K562 (cell line): ENCODE results near the gene TMEM81. TPM values are rescaled to one million over a fixed set of nuclear protein-coding genes. Genes with fewer than 3 reads are reported as not detected.

ENCODE experiments used
- ATAC-seq: fragments of 200-7000 bp; cut with Tn5 transposase; 3 replicates; pipeline ENCODE4 v1.9.1; 2020; ENCODE audit warnings: moderate library complexity
- BruUV-seq: library from RNA; stranded (reverse); fragments of 400-500 nt; replicated peaks from 2 replicates; lab custom pipeline; 2021; lab: Mats Ljungman, UMichigan
- CTCF ChIA-PET: fragments of 300-600 bp; formaldehyde crosslinking; extraction: SDS; loops from one replicate; lab custom pipeline; 2021; ENCODE audit warnings: low intra/inter-chr PET ratio; lab: Yijun Ruan, JAX
- POLR2A ChIA-PET: fragments of 300-600, 350-650 bp; sonication (Branson Sonifier 250); formaldehyde crosslinking; extraction: SDS; loops from one replicate; lab custom pipeline; 2021; ENCODE audit warnings: antibody characterized with exemption, inconsistent platforms; lab: Yijun Ruan, JAX
- DNase-seq, 4 experiments: peaks; one replicate each; pipeline versions ENCODE4 v3.0.0 to v3.0.0-alpha.2; 2011 to 2018; ENCODE audit warnings: low spot score in 3 of 4, mixed read lengths in 3 of 4; ENCODE audit errors: extremely low read depth in 1 of 4
- FAIRE-seq: peaks from 2 replicates; lab custom pipeline; 2011; peaks lifted over from hg19 to GRCh38; lab: Jason Lieb, UNC
- H2AFZ ChIP-seq: 2 replicates; pipeline ENCODE4 v1.6.0; 2011; ENCODE audit warnings: low read depth, low read length, control low read depth, inconsistent platforms
- H3K27ac ChIP-seq: fragments of 200-600 bp; 3 replicates; pipeline ENCODE4 v1.8.0; 2011; ENCODE audit warnings: low read depth, mild to moderate bottlenecking, control low read depth, inconsistent platforms, low read length, moderate library complexity, mixed read lengths; ENCODE audit errors: extremely low read depth
- H3K27me3 ChIP-seq, 2 experiments: fragments of 300-600 bp in 1 of 2; 2 replicates in 1 of 2; 3 replicates in 1 of 2; pipeline versions ENCODE4 v1.6.0 to v1.8.0; 2011; ENCODE audit warnings: inconsistent platforms in 2 of 2, low read length in 2 of 2, mild to moderate bottlenecking in 1 of 2, mixed read lengths in 1 of 2, moderate library complexity in 1 of 2; ENCODE audit not compliant: control insufficient read depth in 2 of 2, insufficient read depth in 2 of 2
- H3K36me3 ChIP-seq: fragments of 300-600 bp; 3 replicates; pipeline ENCODE4 v1.8.0; 2011; ENCODE audit warnings: mild to moderate bottlenecking, low read length, inconsistent platforms; ENCODE audit not compliant: control insufficient read depth, insufficient read depth
- H3K4me1 ChIP-seq, 2 experiments: fragments of 200-600 bp in 1 of 2; replicated peaks in 1 of 2; 2 replicates in 1 of 2; 3 replicates in 1 of 2; pipeline versions ENCODE4 v1.5.1 to v1.8.0; 2011; ENCODE audit warnings: inconsistent platforms in 2 of 2, low read length in 2 of 2, mild to moderate bottlenecking in 1 of 2, mixed read lengths in 1 of 2, moderate library complexity in 1 of 2; ENCODE audit not compliant: control insufficient read depth in 2 of 2, insufficient read depth in 2 of 2
- H3K4me2 ChIP-seq: 2 replicates; pipeline ENCODE4 v1.6.1; 2011; ENCODE audit warnings: low read length, control low read depth, inconsistent platforms, mixed read lengths; ENCODE audit not compliant: insufficient read depth
- H3K4me3 ChIP-seq: fragments of 200-600 bp; sonication (generic), shearing (Covaris generic); 2 replicates; pipeline ENCODE4 v1.5.1; 2016; ENCODE audit warnings: control low read depth, inconsistent platforms
- H3K79me2 ChIP-seq: fragments of 200-600 bp; 3 replicates; pipeline ENCODE4 v1.8.0; 2011; ENCODE audit warnings: low read length, inconsistent platforms; ENCODE audit not compliant: control insufficient read depth, insufficient read depth
- H3K9ac ChIP-seq, 2 experiments: 2 replicates each; pipeline versions ENCODE4 v1.6.0 to v1.6.1; 2011; ENCODE audit warnings: low read depth in 2 of 2, low read length in 2 of 2, control low read depth in 1 of 2, inconsistent platforms in 1 of 2, mild to moderate bottlenecking in 1 of 2, mixed read lengths in 1 of 2; ENCODE audit not compliant: insufficient read depth in 1 of 2
- H3K9me1 ChIP-seq: one replicate; pipeline ENCODE4 v1.6.0; 2011; ENCODE audit warnings: inconsistent platforms, mild to moderate bottlenecking, low read length, moderate library complexity; ENCODE audit not compliant: control insufficient read depth, insufficient read depth
- H3K9me3 ChIP-seq: replicated peaks from 2 replicates; pipeline ENCODE4 v1.5.1; 2011; ENCODE audit warnings: low read depth, low read length, inconsistent platforms; ENCODE audit not compliant: control insufficient read depth, insufficient read depth
- H4K20me1 ChIP-seq: replicated peaks from 2 replicates; pipeline ENCODE4 v1.6.1; 2011; ENCODE audit warnings: low read length, inconsistent platforms, mixed read lengths; ENCODE audit not compliant: control insufficient read depth, insufficient read depth
- EP400 ChIP-seq: fragments of 450-650 bp; IDR thresholded peaks from 2 replicates; pipeline ENCODE4 v1.6.1; 2017; ENCODE audit warnings: antibody characterized with exemption, mild to moderate bottlenecking, moderate library complexity
- NFATC3 ChIP-seq: fragments of 450-650 bp; IDR thresholded peaks from 2 replicates; pipeline ENCODE4 v1.6.1; 2017; ENCODE audit warnings: mild to moderate bottlenecking
- NFRKB ChIP-seq: fragments of 450-650 bp; IDR thresholded peaks from 2 replicates; pipeline ENCODE4 v1.6.1; 2016; ENCODE audit warnings: low read depth
- SAFB2 ChIP-seq: fragments of 200-400 bp; formaldehyde crosslinking; IDR thresholded peaks from 2 replicates; pipeline ENCODE4 v1.6.1; 2018; ENCODE audit warnings: borderline replicate concordance, low read length, low read depth, moderate library complexity; ENCODE audit not compliant: severe bottlenecking
- ZBTB8A ChIP-seq: fragments of 450-650 bp; IDR thresholded peaks from 2 replicates; pipeline ENCODE4 v1.6.1; 2018; ENCODE audit warnings: mild to moderate bottlenecking, moderate library complexity; ENCODE audit not compliant: partially characterized antibody
- ZNF282 ChIP-seq: sonication (generic); formaldehyde crosslinking; IDR thresholded peaks from 2 replicates; pipeline ENCODE4 v1.8.1; 2023; ENCODE audit warnings: missing genetic modification reagents
- ZNF431 ChIP-seq: sonication (generic); formaldehyde crosslinking; IDR thresholded peaks from 2 replicates; pipeline ENCODE4 v1.8.0; 2022; ENCODE audit warnings: mild to moderate bottlenecking, missing genetic modification reagents
- ZNF507 ChIP-seq: conservative IDR thresholded peaks from 2 replicates; pipeline ENCODE4 v1.6.1; 2017; ENCODE audit warnings: missing genetic modification characterization, missing compliant biosample characterization
- WGBS: fragments of 100-300 bp; shearing (Covaris generic); methylation state at CpG from one replicate; pipeline ENCODE4 v1.1.6; 2016; ENCODE audit warnings: low coverage, mixed read lengths; ENCODE audit not compliant: insufficient coverage; ENCODE audit errors: missing lambda C conversion rate; 5-methylcytosine and 5-hydroxymethylcytosine counted together
- in situ Hi-C: fragments of 300-500 bp; cut with MboI; formaldehyde crosslinking; loops from 4 replicates; pipeline ENCODE4 v1.15.0; 2018; ENCODE audit warnings: inconsistent platforms, mixed read lengths
- intact Hi-C: fragments of 100-400 bp; cut with micrococcal nuclease; formaldehyde crosslinking; loops from 2 replicates; pipeline ENCODE4 v1.14.2; 2022
- polyA plus RNA-seq, 8 experiments: library from polyadenylated mRNA; depleted of rRNA in 4 of 8; stranded (reverse) in 5 of 8; unstranded in 3 of 8; fragments of >200 nt; fragmentation: Nextera tagmentation in 2 of 8; fragmentation: Illumina TruSeq in 1 of 8; extraction: Ambion mirVana in 2 of 8; extraction: Trizol in 1 of 8; gene quantifications; 2 replicates each; pipeline versions ENCODE4 v1.2.1 to v1.2.3, GENCODE V29; 2011 to 2014; ENCODE audit warnings: inconsistent platforms in 1 of 8, missing spikeins in 1 of 8
- total RNA-seq, 7 experiments: library from RNA; depleted of rRNA in 6 of 7; stranded (reverse); fragments of >200 nt in 6 of 7; fragmentation: Illumina TruSeq in 2 of 7; extraction: Trizol in 2 of 7; gene quantifications; 2 replicates each; pipeline versions ENCODE4 v1.2.1 to v1.2.3, GENCODE V29; 2011 to 2021; ENCODE audit warnings: low replicate concordance in 1 of 7

The TMEM81 gene
- total and polyA plus RNA-seq, 9 of the 15 experiments (the other 6 are each of a cell fraction or from before 2014, with no cell fraction given), result 3.2 to 6.1 (median 4.4) TPM

DNA sequence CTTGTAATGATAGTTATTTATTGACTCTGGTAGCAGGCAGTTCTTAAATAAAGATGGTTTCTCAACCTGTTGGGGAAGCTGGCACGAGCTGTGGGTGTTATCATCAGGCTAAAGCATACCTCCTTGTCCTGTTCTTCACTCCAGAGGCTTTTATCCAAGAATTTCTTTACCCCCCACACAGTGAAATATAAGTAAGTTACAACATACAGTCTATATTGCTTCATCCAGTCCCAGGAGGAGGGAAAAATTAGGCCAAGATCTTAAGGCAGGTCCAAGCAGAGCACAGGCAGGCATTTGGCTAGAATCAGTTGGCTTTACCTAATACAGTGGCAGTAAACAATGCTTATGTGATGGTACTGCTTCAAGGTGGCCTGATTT, 6.3 kb downstream of the TMEM81 start:
- BruUV-seq, result no TSS peak
- TF ChIP-seq ZNF431 (CRISPR knock-in tag), result no peak
- no peak for TF ChIP-seq EP400
- no peak for TF ChIP-seq NFRKB
- no peak for TF ChIP-seq ZBTB8A
- no peak for TF ChIP-seq ZNF282 (CRISPR knock-in tag)
- no peak for TF ChIP-seq ZNF507 (tag)
- no peak for TF ChIP-seq SAFB2
- no peak for TF ChIP-seq NFATC3
- no peak overlapping the region for H3K4me3 ChIP-seq
- H3K9me1 ChIP-seq, result no peaks in the 10 kb centered on the region
- H2AFZ ChIP-seq, result no peak overlapping the region
- WGBS, result 16% methylated on average over 1 of the region's 1 CpG
- peaks cover 4 to 7% of the 10 kb centered on the region in 2 experiments; a peak in 1 of 5 replicates for H3K4me1 ChIP-seq
- H3K4me2 ChIP-seq, result no peak overlapping the region
- H3K9ac ChIP-seq, result no peak overlapping the region
- intact Hi-C loops (no loop called here), in situ Hi-C loops (no loop called here)
- ATAC-seq (no peak), FAIRE-seq (no peak), DNase-seq (peak in 1 of 4 experiments; percentile 2)
- H3K36me3 ChIP-seq, result no peaks in the 10 kb centered on the region; the same call in 2 of the 3 replicates
- no peaks in the 10 kb centered on the region for H3K79me2 ChIP-seq
- H3K27ac ChIP-seq, result no peak overlapping the region
- peaks cover 15 to 24% of the 10 kb centered on the region in 2 experiments; a peak in 4 of 5 replicates for H3K27me3 ChIP-seq
- no peaks in the 10 kb centered on the region for H3K9me3 ChIP-seq
- ChIA-PET POLR2A (interaction anchor here (0.6 to 0.7 kb wide), 2 partner anchors 172 to 244 kb away, joined by 3 to 4 read pairs; no protein-coding TSS in a partner anchor), CTCF (no interaction called here)
- H4K20me1 ChIP-seq, result peaks cover 16% of the 10 kb centered on the region
